Sigmoid colon (tissue), 7 donors: Measurements from ENCODE around the gene ADARB1. TPM values are rescaled to one million over a fixed set of nuclear protein-coding genes. Genes with fewer than 3 reads are reported as not detected.

ENCODE experiments used
- DNase-seq: peaks from one replicate; pipeline ENCODE4 v3.0.0-alpha.2; 2019
- H3K27ac ChIP-seq, 4 donors: fragments of 200-600 bp; sonication (generic); one replicate each; pipeline ENCODE4 v1.5.1; 2016 to 2019; ENCODE audit warnings: mild to moderate bottlenecking in 1 of 4
- H3K27me3 ChIP-seq, 3 donors: fragments of 200-600 bp; sonication (generic); one replicate each; pipeline ENCODE4 v1.5.1; 2019; ENCODE audit warnings: mild to moderate bottlenecking in 1 of 3
- H3K36me3 ChIP-seq, 4 donors: fragments of 200-600 bp; sonication (generic); one replicate each; pipeline ENCODE4 v1.5.1; 2016 to 2019
- H3K4me1 ChIP-seq, 4 donors: fragments of 200-600 bp; sonication (generic); one replicate each; pipeline ENCODE4 v1.5.1; 2017 to 2019
- H3K4me3 ChIP-seq, 4 donors: fragments of 200-600 bp; sonication (generic); one replicate each; pipeline ENCODE4 v1.5.1; 2017 to 2019; ENCODE audit warnings: mild to moderate bottlenecking in 2 of 4, moderate library complexity in 1 of 4
- H3K9me3 ChIP-seq, 4 donors: fragments of 200-600 bp in 3 of 4; sonication (generic) in 3 of 4; one replicate each; pipeline versions ENCODE4 v1.5.1 to v1.6.1; 2013 to 2019
- EP300 ChIP-seq, 4 donors: sonication (generic); formaldehyde crosslinking; IDR thresholded peaks; one replicate each; pipeline ENCODE4 v1.6.1; 2017; ENCODE audit warnings: antibody characterized with exemption in 4 of 4
- POLR2A ChIP-seq, 2 donors: fragments of 450-650 bp; IDR thresholded peaks; one replicate each; pipeline ENCODE4 v1.6.1; 2016; ENCODE audit warnings: antibody characterized with exemption in 2 of 2, mild to moderate bottlenecking in 2 of 2, moderate library complexity in 2 of 2
- POLR2AphosphoS5 ChIP-seq, 4 donors: sonication (generic); formaldehyde crosslinking; IDR thresholded peaks; one replicate each; pipeline ENCODE4 v1.6.1; 2017; ENCODE audit warnings: antibody characterized with exemption in 4 of 4
- WGBS, 2 donors: extraction: QIAGEN DNeasy Blood & Tissue Kit; methylation state at CpG; one replicate each; pipeline ENCODE4 v1.1.7; 2013; 5-methylcytosine and 5-hydroxymethylcytosine counted together
- intact Hi-C: fragments of 100-400 bp; cut with DNase I; formaldehyde crosslinking; loops from one replicate; pipeline ENCODE4 v1.15.1; 2023
- polyA plus RNA-seq, 3 donors: library from polyadenylated mRNA; stranded (reverse); fragments of 200-250 nt; gene quantifications; one replicate each; pipeline ENCODE4 v1.2.3, GENCODE V29; 2013
- total RNA-seq, 4 donors: library from RNA; depleted of rRNA; stranded (reverse); fragments of >200 nt; gene quantifications; one replicate each; pipeline ENCODE4 v1.1.0, GENCODE V29; 2016
- TF ChIP-seq, protein P1 (sequence below), 4 experiments: fragments of 450-650 bp in 3 of 4; fragments of 200-600 bp in 1 of 4; IDR thresholded peaks; one replicate each; pipeline ENCODE4 v1.5.1; 2016 to 2019; ENCODE audit warnings: antibody characterized with exemption in 4 of 4, mild to moderate bottlenecking in 3 of 4, moderate library complexity in 2 of 4
- donor health status: healthy with polysubstance abuse.
- donor health status: Bipolar disorder and iron deficiency.
- donor health status: healthy.

The ADARB1 gene
- total and polyA plus RNA-seq, 7 donors: 0.92 to 102 (median 41.3) TPM

DNA sequence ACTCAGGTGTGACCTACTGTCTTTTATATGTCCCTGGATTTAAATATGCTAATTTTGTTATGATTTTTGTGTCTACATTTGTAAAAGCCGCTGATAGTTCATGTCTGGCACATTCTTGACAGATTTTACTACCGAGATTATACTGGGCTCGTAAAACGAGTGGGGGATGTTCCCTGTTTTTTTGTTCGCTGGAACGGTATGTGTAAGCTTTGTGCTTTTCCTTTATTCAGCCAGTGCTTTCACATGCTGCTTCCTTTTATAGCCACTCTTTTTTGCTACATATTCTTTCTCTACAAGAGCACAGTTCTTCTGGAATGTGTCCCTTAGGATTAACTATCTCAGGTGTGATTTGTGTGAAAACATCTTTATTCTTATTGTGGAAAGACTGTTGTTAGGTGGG lies 46.6 kb downstream of the ADARB1 start:
- 19 to 57% methylated on average over 6 of the region's 6 CpGs for WGBS, 2 donors
- intact Hi-C loops: no loop called here
- peak; percentile 59 for DNase-seq
- Histone ChIP-seq H3K9me3 (no peaks in the 10 kb centered on the region), H3K27ac (peak overlapping the region in 3 of 4 donors; percentile 76 to 81 (median 77)), H3K4me1 (peaks cover 0 to 73% (median 58%) of the 10 kb centered on the region in 4 donors), H3K36me3 (no peaks in the 10 kb centered on the region), H3K4me3 (peak overlapping the region in 1 of 4 donors; percentile 11), H3K27me3 (no peaks in the 10 kb centered on the region)
- TF ChIP-seq EP300 (IDR thresholded peaks at IDR 0.05): peak in 3 of 4 donors; percentile 67 to 93 (median 78)
- no peak for TF ChIP-seq POLR2A (IDR thresholded peaks at IDR 0.05)
- TF ChIP-seq POLR2AphosphoS5 (IDR thresholded peaks at IDR 0.05): peak; percentile 63 to 83 (median 80)

DNA sequence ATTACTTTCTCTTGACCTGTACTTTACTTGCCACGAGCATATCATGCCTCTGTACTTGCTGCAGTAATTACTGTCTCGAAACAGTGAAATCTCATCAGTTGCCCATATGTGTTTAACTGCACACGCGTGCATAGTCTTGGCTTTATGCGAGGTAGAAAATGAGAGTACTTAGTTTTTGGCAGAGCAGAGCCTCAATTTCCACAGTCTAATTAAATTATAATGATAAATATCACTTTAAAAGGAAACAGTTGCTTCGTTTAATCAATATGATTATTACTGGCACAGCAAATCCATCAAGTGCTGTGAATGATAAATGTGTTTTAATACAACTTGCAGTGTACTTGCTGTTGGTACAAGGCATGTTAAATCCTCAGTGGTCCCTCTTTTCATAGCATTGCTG lies 47.6 kb downstream of the ADARB1 start:
- TF ChIP-seq EP300 (IDR thresholded peaks at IDR 0.05): no peak
- TF ChIP-seq POLR2AphosphoS5 (IDR thresholded peaks at IDR 0.05): no peak
- TF ChIP-seq, protein P1, sequence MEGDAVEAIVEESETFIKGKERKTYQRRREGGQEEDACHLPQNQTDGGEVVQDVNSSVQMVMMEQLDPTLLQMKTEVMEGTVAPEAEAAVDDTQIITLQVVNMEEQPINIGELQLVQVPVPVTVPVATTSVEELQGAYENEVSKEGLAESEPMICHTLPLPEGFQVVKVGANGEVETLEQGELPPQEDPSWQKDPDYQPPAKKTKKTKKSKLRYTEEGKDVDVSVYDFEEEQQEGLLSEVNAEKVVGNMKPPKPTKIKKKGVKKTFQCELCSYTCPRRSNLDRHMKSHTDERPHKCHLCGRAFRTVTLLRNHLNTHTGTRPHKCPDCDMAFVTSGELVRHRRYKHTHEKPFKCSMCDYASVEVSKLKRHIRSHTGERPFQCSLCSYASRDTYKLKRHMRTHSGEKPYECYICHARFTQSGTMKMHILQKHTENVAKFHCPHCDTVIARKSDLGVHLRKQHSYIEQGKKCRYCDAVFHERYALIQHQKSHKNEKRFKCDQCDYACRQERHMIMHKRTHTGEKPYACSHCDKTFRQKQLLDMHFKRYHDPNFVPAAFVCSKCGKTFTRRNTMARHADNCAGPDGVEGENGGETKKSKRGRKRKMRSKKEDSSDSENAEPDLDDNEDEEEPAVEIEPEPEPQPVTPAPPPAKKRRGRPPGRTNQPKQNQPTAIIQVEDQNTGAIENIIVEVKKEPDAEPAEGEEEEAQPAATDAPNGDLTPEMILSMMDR (IDR thresholded peaks at IDR 0.05): no peak
- TF ChIP-seq POLR2A (IDR thresholded peaks at IDR 0.05): no peak
- WGBS, 2 donors: 93% methylated on average over 6 of the region's 6 CpGs

DNA sequence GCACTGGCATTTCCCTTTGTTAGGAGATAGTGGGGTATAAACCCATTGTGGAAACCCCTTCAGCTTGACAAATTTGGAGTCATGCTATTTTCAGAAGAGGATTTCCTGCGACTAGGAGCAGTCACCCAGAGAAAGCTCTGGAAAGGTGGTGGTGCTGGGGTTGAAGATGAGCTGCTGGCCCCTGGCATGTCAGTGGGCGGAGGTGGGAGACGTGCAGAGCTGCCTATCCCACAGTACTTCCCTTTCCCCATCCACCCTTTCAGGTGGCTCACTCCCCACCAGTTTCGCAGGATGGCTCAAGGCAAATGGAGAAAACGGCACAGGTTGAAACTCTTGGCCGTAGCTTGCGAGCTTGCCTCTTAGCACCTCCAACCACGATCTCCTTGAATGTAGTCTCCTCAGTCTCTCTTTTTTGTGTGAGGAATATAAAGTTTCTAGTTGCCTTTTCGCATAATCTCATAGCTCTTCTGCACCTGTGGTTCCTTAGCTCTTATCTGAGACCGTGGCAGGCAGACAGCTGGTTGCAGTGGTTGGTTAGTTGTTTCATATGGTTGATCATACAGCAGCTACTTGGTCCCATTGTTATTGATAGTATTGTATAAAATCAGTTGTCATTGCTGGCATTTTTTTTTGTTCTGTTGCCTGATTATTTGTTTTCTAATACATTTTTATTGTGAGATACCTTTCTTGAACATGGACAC lies 48.2 kb downstream of the ADARB1 start:
- Histone ChIP-seq H3K4me3 (no peak overlapping the region), H3K27ac (peak overlapping the region in 3 of 4 donors; percentile 76 to 81 (median 77)), H3K27me3 (no peaks in the 10 kb centered on the region), H3K36me3 (peaks cover 0 to 6% (median 0%) of the 10 kb centered on the region in 4 donors), H3K9me3 (no peaks in the 10 kb centered on the region), H3K4me1 (peaks cover 0 to 87% (median 67%) of the 10 kb centered on the region in 4 donors)
- intact Hi-C loops: loop anchor here (2.0 kb wide), 1 partner anchor 42 kb away; no protein-coding TSS in a partner anchor
- DNase-seq: no peak
- WGBS, 2 donors: 78 to 93% methylated on average over 10 of the region's 10 CpGs
- no peak for TF ChIP-seq EP300 (IDR thresholded peaks at IDR 0.05)
- TF ChIP-seq POLR2AphosphoS5 (IDR thresholded peaks at IDR 0.05): no peak
- no peak for TF ChIP-seq POLR2A (IDR thresholded peaks at IDR 0.05)
- TF ChIP-seq, protein P1 (IDR thresholded peaks at IDR 0.05): no peak

More for the DNA sequence above, 47.6 kb downstream of the ADARB1 start:
- H3K4me3 ChIP-seq: no peak overlapping the region
- DNase-seq: no peak
- H3K4me1 ChIP-seq: peaks cover 0 to 82% (median 65%) of the 10 kb centered on the region in 4 donors
- no peaks in the 10 kb centered on the region for H3K9me3 ChIP-seq
- intact Hi-C loops: loop anchor here (2.0 kb wide), 1 partner anchor 41 kb away; no protein-coding TSS in a partner anchor
- H3K27ac ChIP-seq: peak overlapping the region in 3 of 4 donors; percentile 76 to 81 (median 77)
- no peaks in the 10 kb centered on the region for H3K27me3 ChIP-seq
- H3K36me3 ChIP-seq: peaks cover 0 to 6% (median 0%) of the 10 kb centered on the region in 4 donors

DNA sequence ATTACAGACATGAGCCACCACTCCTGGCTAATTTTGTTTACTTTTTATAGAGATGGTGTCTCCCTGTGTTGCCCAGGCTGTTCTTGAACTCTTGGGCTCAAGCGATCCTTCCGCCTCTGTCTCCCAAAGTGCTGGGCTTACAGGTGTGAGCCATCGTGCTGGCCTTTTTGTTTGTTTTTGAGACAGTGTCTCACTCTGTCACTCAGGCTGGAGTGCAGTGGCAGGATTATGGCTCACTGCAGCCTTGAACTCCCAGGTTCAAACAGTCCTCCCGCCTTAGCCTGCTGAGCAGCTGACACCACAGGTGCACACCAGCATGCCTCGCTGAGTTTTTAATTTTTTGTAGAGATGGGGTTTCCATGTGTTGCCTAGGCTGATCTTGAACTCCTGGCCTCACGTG lies 49.1 kb downstream of the ADARB1 start:
- TF ChIP-seq POLR2AphosphoS5 (IDR thresholded peaks at IDR 0.05): no peak
- TF ChIP-seq EP300 (IDR thresholded peaks at IDR 0.05): no peak
- TF ChIP-seq POLR2A (IDR thresholded peaks at IDR 0.05): no peak
- TF ChIP-seq, protein P1 (IDR thresholded peaks at IDR 0.05): no peak
- peaks cover 0 to 96% (median 74%) of the 10 kb centered on the region in 4 donors for H3K4me1 ChIP-seq
- H3K27ac ChIP-seq: peak overlapping the region in 3 of 4 donors; percentile 76 to 81 (median 77)
- H3K9me3 ChIP-seq: no peaks in the 10 kb centered on the region
- WGBS, 2 donors: 78 to 82% methylated on average over 6 of the region's 6 CpGs
- no peak for DNase-seq
- peaks cover 0 to 6% (median 0%) of the 10 kb centered on the region in 4 donors for H3K36me3 ChIP-seq
- no peaks in the 10 kb centered on the region for H3K27me3 ChIP-seq
- no peak overlapping the region for H3K4me3 ChIP-seq
- intact Hi-C loops: loop anchor here (2.0 kb wide), 1 partner anchor 43 kb away; no protein-coding TSS in a partner anchor

DNA sequence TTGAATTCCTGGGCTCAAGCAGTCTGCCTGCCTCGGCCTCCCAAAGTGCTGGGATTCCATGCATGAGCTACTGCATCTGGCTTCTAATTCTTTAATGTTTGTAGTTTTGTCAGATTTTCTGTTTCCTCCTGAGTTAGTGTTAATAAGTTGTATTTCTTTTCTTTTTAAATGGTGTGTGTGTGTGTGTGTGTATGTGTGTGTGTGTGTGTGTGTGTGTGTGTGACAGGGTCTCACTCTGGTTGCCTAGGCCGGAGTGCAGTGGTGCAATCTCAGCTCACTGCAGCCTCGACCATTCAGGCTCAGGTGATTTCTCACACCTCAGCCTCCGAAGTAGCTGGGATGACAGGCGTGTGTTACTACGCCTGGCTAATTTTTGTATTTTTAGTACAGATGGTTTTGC lies 50.2 kb downstream of the ADARB1 start:
- intact Hi-C loops: no loop called here
- 81 to 92% methylated on average over 6 of the region's 6 CpGs for WGBS, 2 donors

More for the DNA sequence above, 50.2 kb downstream of the ADARB1 start:
- H3K27me3 ChIP-seq: no peaks in the 10 kb centered on the region
- H3K36me3 ChIP-seq: peaks cover 0 to 6% (median 0%) of the 10 kb centered on the region in 4 donors
- DNase-seq: no peak
- H3K27ac ChIP-seq: peak overlapping the region in 3 of 4 donors; percentile 76 to 81 (median 77)
- H3K4me3 ChIP-seq: no peak overlapping the region
- H3K4me1 ChIP-seq: peaks cover 0 to 99% (median 84%) of the 10 kb centered on the region in 4 donors
- TF ChIP-seq POLR2AphosphoS5 (IDR thresholded peaks at IDR 0.05) (no peak), EP300 (IDR thresholded peaks at IDR 0.05) (no peak), POLR2A (IDR thresholded peaks at IDR 0.05) (no peak)
- TF ChIP-seq, protein P1 (IDR thresholded peaks at IDR 0.05): no peak
- no peaks in the 10 kb centered on the region for H3K9me3 ChIP-seq
